NCI-H2227 treated with DMSO at 0.1 percent for 48 hours (cell line): Measurements from ENCODE around the gene CDYL2.
"Not testable (repeated sequence)": the region's sequence is repeated elsewhere in the genome, so short reads cannot be mapped to it uniquely, and the experiment has no call there.

Source experiments
- DNase-seq: peaks from one replicate; lab custom pipeline; 2025; lab: John Stamatoyannopoulos, UW

Gene CDYL2

GRCh38 chr16:80804526-80805383 lies at the start of gene CDYL2:
Gene CDYL2 (minus strand): TSS chr16:80804598. CDS start chr16:80804173, 425 bp downstream.
- no peak for DNase-seq

GRCh38 chr16:80852261-80852872 lies 48.0 kb upstream of the CDYL2 start:
- no peak for DNase-seq

GRCh38 chr16:80851831-80852230 lies 47.4 kb upstream of the CDYL2 start:
- no peak for DNase-seq

- no peak for DNase-seq
Measured at GRCh38 chr16:80850757-80851156, 46.4 kb upstream of the CDYL2 start.

- no peak for DNase-seq
Measured at GRCh38 chr16:80848862-80849261, 44.5 kb upstream of the CDYL2 start.

GRCh38 chr16:80846680-80847079 lies 42.3 kb upstream of the CDYL2 start:
- no peak for DNase-seq

- DNase-seq: no peak
Measured at GRCh38 chr16:80846275-80846674, 41.9 kb upstream of the CDYL2 start.

- no peak for DNase-seq
Measured at GRCh38 chr16:80844395-80844794, 40.0 kb upstream of the CDYL2 start.

- no peak for DNase-seq
Measured at GRCh38 chr16:80841231-80841630, 36.8 kb upstream of the CDYL2 start.

GRCh38 chr16:80837533-80838147 lies 33.2 kb upstream of the CDYL2 start:
- DNase-seq: no peak

- DNase-seq: no peak
Measured at GRCh38 chr16:80836846-80837245, 32.4 kb upstream of the CDYL2 start.

GRCh38 chr16:80836202-80836601 lies 31.8 kb upstream of the CDYL2 start:
- no peak for DNase-seq

- DNase-seq: no peak
Measured at GRCh38 chr16:80831039-80831438, 26.6 kb upstream of the CDYL2 start.

GRCh38 chr16:80828495-80828894 lies 24.1 kb upstream of the CDYL2 start:
- no peak for DNase-seq

GRCh38 chr16:80827007-80827406 lies 22.6 kb upstream of the CDYL2 start:
- no peak for DNase-seq

- no peak for DNase-seq
Measured at GRCh38 chr16:80825365-80825758, 21.0 kb upstream of the CDYL2 start.

- peak; percentile 10 for DNase-seq
Measured at GRCh38 chr16:80824623-80825364, 20.4 kb upstream of the CDYL2 start.

GRCh38 chr16:80819988-80820387 lies 15.6 kb upstream of the CDYL2 start:
- DNase-seq: no peak

GRCh38 chr16:80816356-80816755 lies 12.0 kb upstream of the CDYL2 start:
- DNase-seq: no peak

- DNase-seq: not testable (repeated sequence)
Measured at GRCh38 chr16:80815278-80815677, 10.9 kb upstream of the CDYL2 start.

GRCh38 chr16:80812593-80812992 lies 8.2 kb upstream of the CDYL2 start:
- DNase-seq: no peak

GRCh38 chr16:80809366-80809765 lies 5.0 kb upstream of the CDYL2 start:
- DNase-seq: no peak
